RWPE2 (cell line): Measurements from ENCODE around the gene MYDGF.

Experiments
- ATAC-seq: fragments of 200-7000 bp; cut with Tn5 transposase; 3 replicates; pipeline ENCODE4 v1.9.1; 2021; ENCODE audit warnings: low read depth
- DNase-seq: peaks from one replicate; pipeline ENCODE4 v3.0.0-alpha.2; 2020; ENCODE audit warnings: low spot score
- H3K27ac ChIP-seq: fragments of 450-650 bp; 2 replicates; pipeline ENCODE4 v1.5.1; 2017; ENCODE audit warnings: mild to moderate bottlenecking; ENCODE audit not compliant: poor library complexity, severe bottlenecking
- H3K27me3 ChIP-seq: fragments of 250-450 bp; sonication (Bioruptor Pico); 2 replicates; pipeline ENCODE4 v1.5.1; 2021; ENCODE audit warnings: mild to moderate bottlenecking, moderate library complexity; ENCODE audit not compliant: insufficient read depth, poor library complexity, severe bottlenecking
- H3K36me3 ChIP-seq: fragments of 250-450 bp; sonication (Bioruptor Pico); 2 replicates; pipeline ENCODE4 v1.5.1; 2020; ENCODE audit warnings: low read depth, mild to moderate bottlenecking, moderate library complexity
- H3K4me1 ChIP-seq: fragments of 250-450 bp; sonication (Bioruptor Pico); 2 replicates; pipeline ENCODE4 v1.5.1; 2021; ENCODE audit warnings: mild to moderate bottlenecking, moderate library complexity; ENCODE audit not compliant: insufficient read depth, poor library complexity, severe bottlenecking
- H3K4me3 ChIP-seq: fragments of 250-450 bp; sonication (Bioruptor Pico); 2 replicates; pipeline ENCODE4 v1.5.1; 2021; ENCODE audit warnings: mild to moderate bottlenecking, moderate library complexity; ENCODE audit not compliant: severe bottlenecking
- H3K9me3 ChIP-seq: fragments of 250-450 bp; sonication (Bioruptor Pico); 2 replicates; pipeline ENCODE4 v1.5.1; 2021; ENCODE audit warnings: mild to moderate bottlenecking, moderate library complexity; ENCODE audit not compliant: severe bottlenecking
- CTCF ChIP-seq: fragments of 450-650 bp; IDR thresholded peaks from one replicate; pipeline ENCODE4 v1.5.1; 2017; ENCODE audit warnings: mild to moderate bottlenecking, moderate library complexity; ENCODE audit not compliant: poor library complexity, severe bottlenecking

Gene MYDGF

GRCh38 chr19:4653793-4654436 is 16.2 kb downstream of the MYDGF start:
- Histone ChIP-seq H3K27ac (no peak overlapping the region), H3K36me3 (peaks cover 20% of the 10 kb centered on the region), H3K27me3 (no peaks in the 10 kb centered on the region), H3K4me3 (no peak overlapping the region), H3K4me1 (no peaks in the 10 kb centered on the region), H3K9me3 (no peaks in the 10 kb centered on the region)
- TF ChIP-seq CTCF, result no peak
- DNase-seq (no peak), ATAC-seq (no peak; the same call in 2 of the 3 replicates)

- TF ChIP-seq CTCF, result no peak
- H3K4me1 ChIP-seq, result no peaks in the 10 kb centered on the region
- no peak overlapping the region for H3K27ac ChIP-seq
- H3K27me3 ChIP-seq, result no peaks in the 10 kb centered on the region
- H3K9me3 ChIP-seq, result no peaks in the 10 kb centered on the region
- H3K4me3 ChIP-seq, result no peak overlapping the region
- DNase-seq (no peak), ATAC-seq (no peak)
- peaks cover 11% of the 10 kb centered on the region; the same call in 1 of the 2 replicates for H3K36me3 ChIP-seq
These were observed 18.1 kb downstream of the MYDGF start for GRCh38 chr19:4652075-4652474.

GRCh38 chr19:4650159-4650558 is 20.0 kb downstream of the MYDGF start:
- Histone ChIP-seq H3K27me3 (no peaks in the 10 kb centered on the region), H3K9me3 (no peaks in the 10 kb centered on the region), H3K36me3 (0 out of 2 replicates have a peak, but pooled peaks cover 4% of the 10 kb centered on the region), H3K27ac (no peak overlapping the region), H3K4me1 (no peaks in the 10 kb centered on the region), H3K4me3 (no peak overlapping the region)
- TF ChIP-seq CTCF, result no peak
- DNase-seq, result no peak
- 0 out of 3 replicates have a peak, but pooled peaks have one; percentile 9 for ATAC-seq

GRCh38 chr19:4649392-4650047 is 20.6 kb downstream of the MYDGF start:
- DNase-seq, result no peak
- TF ChIP-seq CTCF, result no peak
- no peak overlapping the region for H3K27ac ChIP-seq

More at GRCh38 chr19:4649392-4650047, 20.6 kb downstream of the MYDGF start:
- H3K27me3 ChIP-seq, result no peaks in the 10 kb centered on the region
- H3K4me3 ChIP-seq, result no peak overlapping the region
- no peaks in the 10 kb centered on the region for H3K9me3 ChIP-seq
- no peaks in the 10 kb centered on the region for H3K4me1 ChIP-seq
- ATAC-seq, result no peak
- 0 out of 2 replicates have a peak, but pooled peaks cover 3% of the 10 kb centered on the region for H3K36me3 ChIP-seq
